A549 (cell line): ENCODE data around the gene CCDC30. TPM values are rescaled to one million over a fixed set of nuclear protein-coding genes. Genes with fewer than 3 reads are reported as not detected.

Experiments
- ATAC-seq, 2 experiments: fragments of 200-7000 bp in 1 of 2; fragments of >200 bp in 1 of 2; cut with Nextera tagmentation in 1 of 2; cut with Tn5 transposase in 1 of 2; 3 replicates each; pipeline versions ENCODE4 v1.8.0 to v1.9.1; 2018 to 2020; ENCODE audit warnings: mild to moderate bottlenecking in 1 of 2, moderate library complexity in 1 of 2
- CTCF ChIA-PET: fragments of 300-600 bp; sonication (Branson Sonifier 250); formaldehyde crosslinking; extraction: SDS; loops from one replicate; lab custom pipeline; 2021; ENCODE audit warnings: antibody characterized with exemption, inconsistent platforms; lab: Yijun Ruan, JAX
- POLR2A ChIA-PET: fragments of 350-600 bp; formaldehyde crosslinking; extraction: SDS; loops from one replicate; lab custom pipeline; 2021; ENCODE audit warnings: antibody characterized with exemption, inconsistent platforms; lab: Yijun Ruan, JAX
- DNase-seq, 2 experiments: peaks; one replicate each; pipeline versions ENCODE4 v3.0.0 to v3.0.0-alpha.2; 2011 to 2016; ENCODE audit warnings: low read depth in 1 of 2, low spot score in 1 of 2
- FAIRE-seq: peaks from 2 replicates; lab custom pipeline; 2011; peaks lifted over from hg19 to GRCh38; lab: Jason Lieb, UNC
- H3K27ac ChIP-seq, 2 experiments: fragments of >200 bp; sonication (Bioruptor Twin); formaldehyde crosslinking; 3 replicates each; pipeline ENCODE4 v1.5.1; 2016 to 2017
- H3K4me1 ChIP-seq: fragments of >200 bp; sonication (Bioruptor Twin); formaldehyde crosslinking; 3 replicates; pipeline ENCODE4 v1.6.1; 2016
- H3K4me2 ChIP-seq: fragments of >200 bp; sonication (Bioruptor Twin); formaldehyde crosslinking; 3 replicates; pipeline ENCODE4 v1.6.1; 2016
- H3K4me3 ChIP-seq: fragments of >200 bp; sonication (Bioruptor Twin); formaldehyde crosslinking; 3 replicates; pipeline ENCODE4 v1.5.1; 2016
- H3K9me3 ChIP-seq: fragments of >200 bp; sonication (Bioruptor Twin); formaldehyde crosslinking; 3 replicates; pipeline ENCODE4 v1.6.1; 2016
- ATOH8 ChIP-seq: fragments of 250-450 bp; sonication (Bioruptor Pico); IDR thresholded peaks from 2 replicates; pipeline ENCODE4 v1.5.0; 2020; ENCODE audit warnings: low read depth, mild to moderate bottlenecking, moderate library complexity
- BCL3 ChIP-seq: fragments of >200 bp; sonication (Bioruptor Twin); formaldehyde crosslinking; IDR thresholded peaks from 3 replicates; pipeline ENCODE4 v1.6.1; 2016
- CBX2 ChIP-seq: fragments of 200-600 bp; sonication (generic); IDR thresholded peaks from 2 replicates; pipeline ENCODE4 v1.6.1; 2016; ENCODE audit warnings: low read depth, mild to moderate bottlenecking, borderline replicate concordance
- CBX8 ChIP-seq: fragments of 200-600 bp; sonication (generic); IDR thresholded peaks from 2 replicates; pipeline ENCODE4 v1.6.1; 2016
- CEBPB ChIP-seq, 2 experiments: fragments of >200 bp in 1 of 2; sonication (Bioruptor Twin) in 1 of 2; formaldehyde crosslinking in 1 of 2; IDR thresholded peaks; 2 replicates each; pipeline ENCODE4 v1.6.1; 2012 to 2016
- CTCF ChIP-seq: fragments of >200 bp; sonication (Bioruptor Twin); formaldehyde crosslinking; IDR thresholded peaks from 3 replicates; pipeline ENCODE4 v1.5.1; 2016
- ELK1 ChIP-seq: fragments of 150-350 bp; IDR thresholded peaks from 2 replicates; pipeline ENCODE4 v1.6.1; 2014; ENCODE audit warnings: low read depth, mild to moderate bottlenecking, low read length
- HMGXB4 ChIP-seq: fragments of 250-450 bp; sonication (Bioruptor Pico); IDR thresholded peaks from 2 replicates; pipeline ENCODE4 v1.5.0; 2021; ENCODE audit warnings: mild to moderate bottlenecking, moderate library complexity, borderline replicate concordance
- HOXB13 ChIP-seq: fragments of 250-450 bp; sonication (Bioruptor Pico); IDR thresholded peaks from 2 replicates; pipeline ENCODE4 v1.5.0; 2020; ENCODE audit warnings: low read depth, mild to moderate bottlenecking, moderate library complexity
- JUN ChIP-seq, 2 experiments: fragments of >200 bp; sonication (Bioruptor Twin); formaldehyde crosslinking; IDR thresholded peaks; 2 replicates in 1 of 2; 3 replicates in 1 of 2; pipeline ENCODE4 v1.6.1; 2016 to 2017
- KDM1A ChIP-seq: fragments of 200-600 bp; sonication (generic); IDR thresholded peaks from 2 replicates; pipeline ENCODE4 v1.6.1; 2016; ENCODE audit warnings: low read depth, mild to moderate bottlenecking
- KDM5A ChIP-seq: fragments of 200-600 bp; sonication (generic); IDR thresholded peaks from 2 replicates; pipeline ENCODE4 v1.6.1; 2016; ENCODE audit warnings: antibody characterized with exemption, mild to moderate bottlenecking
- MAFK ChIP-seq: fragments of 450-650 bp; IDR thresholded peaks from 2 replicates; pipeline ENCODE4 v1.6.1; 2014; ENCODE audit not compliant: partially characterized antibody
- MAX ChIP-seq: IDR thresholded peaks from 2 replicates; pipeline ENCODE4 v1.6.1; 2012
- NFE2L2 ChIP-seq: fragments of 150-350 bp; conservative IDR thresholded peaks from 2 replicates; pipeline ENCODE4 v1.6.1; 2014; ENCODE audit warnings: low read length
- NR3C1 ChIP-seq: fragments of >200 bp; sonication (Bioruptor Twin); formaldehyde crosslinking; IDR thresholded peaks from 3 replicates; pipeline ENCODE4 v1.6.1; 2017
- RAD21 ChIP-seq, 2 experiments: fragments of >200 bp in 1 of 2; sonication (Bioruptor Twin) in 1 of 2; formaldehyde crosslinking in 1 of 2; IDR thresholded peaks in 1 of 2; conservative IDR thresholded peaks in 1 of 2; 2 replicates in 1 of 2; 3 replicates in 1 of 2; pipeline ENCODE4 v1.6.1; 2012 to 2018; ENCODE audit warnings: inconsistent platforms in 1 of 2
- RARB ChIP-seq: fragments of 250-450 bp; sonication (Bioruptor Pico); IDR thresholded peaks from 2 replicates; pipeline ENCODE4 v1.8.0; 2021; ENCODE audit warnings: mild to moderate bottlenecking, moderate library complexity
- REST ChIP-seq: fragments of 200-600 bp; sonication (generic); IDR thresholded peaks from 2 replicates; pipeline ENCODE4 v1.6.1; 2016; ENCODE audit warnings: antibody characterized with exemption, mild to moderate bottlenecking, moderate library complexity
- RFX5 ChIP-seq: fragments of 450-650 bp; IDR thresholded peaks from 2 replicates; pipeline ENCODE4 v1.7.1; 2014; ENCODE audit warnings: antibody characterized with exemption, mild to moderate bottlenecking, moderate library complexity
- RNF2 ChIP-seq: fragments of 200-600 bp; sonication (generic); IDR thresholded peaks from 2 replicates; pipeline ENCODE4 v1.6.1; 2016; ENCODE audit warnings: low read depth, mild to moderate bottlenecking, antibody characterized with exemption, moderate library complexity, borderline replicate concordance
- SMC3 ChIP-seq: fragments of >200 bp; sonication (Bioruptor Twin); formaldehyde crosslinking; IDR thresholded peaks from 3 replicates; pipeline ENCODE4 v1.6.1; 2018; ENCODE audit warnings: inconsistent platforms
- SREBF2 ChIP-seq: fragments of 450-650 bp; IDR thresholded peaks from 2 replicates; pipeline ENCODE4 v1.6.1; 2014; ENCODE audit warnings: mild to moderate bottlenecking, moderate library complexity
- ZFP36 ChIP-seq: fragments of 450-650 bp; IDR thresholded peaks from 2 replicates; pipeline ENCODE4 v1.6.1; 2014; ENCODE audit warnings: borderline replicate concordance; ENCODE audit not compliant: partially characterized antibody
- ZSCAN20 ChIP-seq: fragments of 250-450 bp; sonication (Bioruptor Pico); IDR thresholded peaks from 2 replicates; pipeline ENCODE4 v1.8.0; 2022; ENCODE audit warnings: mild to moderate bottlenecking, moderate library complexity
- WGBS: methylation state at CpG from one replicate; pipeline ENCODE4 v1.1.6; 2017; ENCODE audit errors: missing lambda C conversion rate; 5-methylcytosine and 5-hydroxymethylcytosine counted together
- polyA plus RNA-seq, 4 experiments: library from polyadenylated mRNA; depleted of rRNA in 3 of 4; stranded (reverse); fragments of >200 nt; fragmentation: RNase III in 1 of 4; extraction: RNeasy Plus Mini Kit Qiagen cat#74134 plus additional on column Dnase treatment in 1 of 4; gene quantifications; 2 replicates in 3 of 4; 3 replicates in 1 of 4; pipeline ENCODE4 v1.2.3, GENCODE V29; 2011 to 2017

CCDC30 gene
- polyA plus RNA-seq, 2 of the 4 experiments (the other 2 are of a cell fraction): 0.75 to 1.6 TPM

- no peak for DNase-seq
- FAIRE-seq: no peak
- 71% methylated on average over 17 of the region's 17 CpGs for WGBS
- TF ChIP-seq CTCF (no peak), RAD21 (conservative IDR thresholded peaks at IDR 0.05 in 1 of 2, IDR thresholded peaks at IDR 0.05 in 1 of 2) (no peak), HOXB13 (CRISPR knock-in tag) (no peak), RNF2 (no peak), CEBPB (IDR thresholded peaks at IDR 0.05) (no peak), KDM1A (no peak), KDM5A (no peak), ZFP36 (no peak), CBX8 (no peak), RFX5 (no peak), SMC3 (no peak), SREBF2 (no peak), NFE2L2 (no peak)
- no peak overlapping the region for H3K4me3 ChIP-seq
- no peak overlapping the region for H3K4me2 ChIP-seq
- POLR2A ChIA-PET: no interaction called here
- no peak for ATAC-seq
- no peaks in the 10 kb centered on the region for H3K9me3 ChIP-seq
- H3K4me1 ChIP-seq: no peaks in the 10 kb centered on the region
- H3K27ac ChIP-seq: no peak overlapping the region
- CTCF ChIA-PET: no interaction called here
These were observed 48.3 kb upstream of the CCDC30 start for GRCh38 chr1:42414551-42415496.

GRCh38 chr1:42417166-42417565 is 45.9 kb upstream of the CCDC30 start:
- H3K4me1 ChIP-seq: no peaks in the 10 kb centered on the region
- ATAC-seq (no peak), DNase-seq (no peak), FAIRE-seq (no peak)
- H3K27ac ChIP-seq: no peak overlapping the region
- no peak overlapping the region for H3K4me2 ChIP-seq
- H3K9me3 ChIP-seq: no peaks in the 10 kb centered on the region
- 85% methylated on average over 3 of the region's 3 CpGs for WGBS
- POLR2A ChIA-PET: no interaction called here
- CTCF ChIA-PET: interaction anchor here (1.0 kb wide), 1 partner anchor 10 kb away, joined by 3 read pairs; no protein-coding TSS in a partner anchor
- no peak overlapping the region for H3K4me3 ChIP-seq
- TF ChIP-seq CBX2 (no peak), ELK1 (no peak), HMGXB4 (CRISPR knock-in tag) (no peak), RARB (CRISPR knock-in tag) (no peak), REST (no peak), NR3C1 (no peak), MAFK (no peak), MAX (no peak), ATOH8 (CRISPR knock-in tag) (no peak), JUN (IDR thresholded peaks at IDR 0.05) (no peak), BCL3 (no peak), KDM1A (no peak), NFE2L2 (no peak), ZSCAN20 (no peak)
